ENCODE data around the gene TLE5.
"Not testable (repeated sequence)": the region's sequence is repeated elsewhere in the genome, so short reads cannot be mapped to it uniquely, and the experiment has no call there.

The TLE5 gene

GRCh38 chr19:3095441-3096191, 33.3 kb upstream of the TLE5 start:
- TF ChIP-seq CTCF (conservative IDR thresholded peaks at IDR 0.05; ENCODE audit: low read length) = no peak
- peak overlapping the region; percentile 84 for H3K4me3 ChIP-seq (ENCODE audit: low read length)
- DNase-seq (ENCODE audit: low read depth) = no peak

- no peak for TF ChIP-seq CTCF (conservative IDR thresholded peaks at IDR 0.05; ENCODE audit: low read length)
- peak; percentile 28 for DNase-seq (ENCODE audit: low read depth)
Observed at GRCh38 chr19:3094601-3095440, 32.5 kb upstream of the TLE5 start.

GRCh38 chr19:3089299-3089855, 27.1 kb upstream of the TLE5 start:
- DNase-seq (ENCODE audit: low read depth); H3K4me3 ChIP-seq (ENCODE audit: low read length): not testable (repeated sequence)

More at GRCh38 chr19:3094601-3095440, 32.5 kb upstream of the TLE5 start:
- peak overlapping the region; percentile 84 for H3K4me3 ChIP-seq (ENCODE audit: low read length)

GRCh38 chr19:3087769-3088168, 25.5 kb upstream of the TLE5 start:
- no peak for TF ChIP-seq CTCF (conservative IDR thresholded peaks at IDR 0.05; ENCODE audit: low read length)
- DNase-seq (ENCODE audit: low read depth) = no peak
- H3K4me3 ChIP-seq (ENCODE audit: low read length) = no peak overlapping the region

GRCh38 chr19:3084943-3085342, 22.6 kb upstream of the TLE5 start:
- H3K4me3 ChIP-seq (ENCODE audit: low read length) = no peak overlapping the region
- TF ChIP-seq CTCF (conservative IDR thresholded peaks at IDR 0.05; ENCODE audit: low read length) = no peak
- no peak for DNase-seq (ENCODE audit: low read depth)

- DNase-seq (ENCODE audit: low read depth) = no peak
- no peak overlapping the region for H3K4me3 ChIP-seq (ENCODE audit: low read length)
- no peak for TF ChIP-seq CTCF (conservative IDR thresholded peaks at IDR 0.05; ENCODE audit: low read length)
Observed at GRCh38 chr19:3083964-3084363, 21.7 kb upstream of the TLE5 start.

GRCh38 chr19:3082331-3082730, 20.0 kb upstream of the TLE5 start:
- no peak for DNase-seq (ENCODE audit: low read depth)
- no peak overlapping the region for H3K4me3 ChIP-seq (ENCODE audit: low read length)
- no peak for TF ChIP-seq CTCF (conservative IDR thresholded peaks at IDR 0.05; ENCODE audit: low read length)

Data from AG10803 (cell line).